Measurements from ENCODE around the gene MMP24OS. TPM values are rescaled to one million over a fixed set of nuclear protein-coding genes. Genes with fewer than 3 reads are reported as not detected.
A peak's percentile ranks its signal among the peaks of the same experiment; 100 is the strongest.

MMP24OS gene
- total RNA-seq, 4 donors from 2014 or later, result 25.2 to 46.8 (median 35.2) TPM

GRCh38 chr20:35292504-35293285, 14.8 kb upstream of the MMP24OS start:
- WGBS, result 55% methylated on average over 20 of the region's 23 CpGs
- H3K36me3 ChIP-seq, result no peaks in the 10 kb centered on the region
- peak overlapping the region; percentile 42 for H3K4me3 ChIP-seq
- no peak for DNase-seq (ENCODE audit: low spot score in 2 of 2)
- TF ChIP-seq POLR2A (IDR thresholded peaks at IDR 0.05) (no peak), POLR2AphosphoS5 (IDR thresholded peaks at IDR 0.05) (no peak), EP300 (IDR thresholded peaks at IDR 0.05) (no peak)
- TF ChIP-seq, protein P1, sequence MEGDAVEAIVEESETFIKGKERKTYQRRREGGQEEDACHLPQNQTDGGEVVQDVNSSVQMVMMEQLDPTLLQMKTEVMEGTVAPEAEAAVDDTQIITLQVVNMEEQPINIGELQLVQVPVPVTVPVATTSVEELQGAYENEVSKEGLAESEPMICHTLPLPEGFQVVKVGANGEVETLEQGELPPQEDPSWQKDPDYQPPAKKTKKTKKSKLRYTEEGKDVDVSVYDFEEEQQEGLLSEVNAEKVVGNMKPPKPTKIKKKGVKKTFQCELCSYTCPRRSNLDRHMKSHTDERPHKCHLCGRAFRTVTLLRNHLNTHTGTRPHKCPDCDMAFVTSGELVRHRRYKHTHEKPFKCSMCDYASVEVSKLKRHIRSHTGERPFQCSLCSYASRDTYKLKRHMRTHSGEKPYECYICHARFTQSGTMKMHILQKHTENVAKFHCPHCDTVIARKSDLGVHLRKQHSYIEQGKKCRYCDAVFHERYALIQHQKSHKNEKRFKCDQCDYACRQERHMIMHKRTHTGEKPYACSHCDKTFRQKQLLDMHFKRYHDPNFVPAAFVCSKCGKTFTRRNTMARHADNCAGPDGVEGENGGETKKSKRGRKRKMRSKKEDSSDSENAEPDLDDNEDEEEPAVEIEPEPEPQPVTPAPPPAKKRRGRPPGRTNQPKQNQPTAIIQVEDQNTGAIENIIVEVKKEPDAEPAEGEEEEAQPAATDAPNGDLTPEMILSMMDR (IDR thresholded peaks at IDR 0.05), result no peak
- H3K4me1 ChIP-seq, result peaks cover 22% of the 10 kb centered on the region
- H3K27ac ChIP-seq, result no peak overlapping the region
- peaks cover 8% of the 10 kb centered on the region for H3K27me3 ChIP-seq
- no peaks in the 10 kb centered on the region for H3K9me3 ChIP-seq

DNA sequence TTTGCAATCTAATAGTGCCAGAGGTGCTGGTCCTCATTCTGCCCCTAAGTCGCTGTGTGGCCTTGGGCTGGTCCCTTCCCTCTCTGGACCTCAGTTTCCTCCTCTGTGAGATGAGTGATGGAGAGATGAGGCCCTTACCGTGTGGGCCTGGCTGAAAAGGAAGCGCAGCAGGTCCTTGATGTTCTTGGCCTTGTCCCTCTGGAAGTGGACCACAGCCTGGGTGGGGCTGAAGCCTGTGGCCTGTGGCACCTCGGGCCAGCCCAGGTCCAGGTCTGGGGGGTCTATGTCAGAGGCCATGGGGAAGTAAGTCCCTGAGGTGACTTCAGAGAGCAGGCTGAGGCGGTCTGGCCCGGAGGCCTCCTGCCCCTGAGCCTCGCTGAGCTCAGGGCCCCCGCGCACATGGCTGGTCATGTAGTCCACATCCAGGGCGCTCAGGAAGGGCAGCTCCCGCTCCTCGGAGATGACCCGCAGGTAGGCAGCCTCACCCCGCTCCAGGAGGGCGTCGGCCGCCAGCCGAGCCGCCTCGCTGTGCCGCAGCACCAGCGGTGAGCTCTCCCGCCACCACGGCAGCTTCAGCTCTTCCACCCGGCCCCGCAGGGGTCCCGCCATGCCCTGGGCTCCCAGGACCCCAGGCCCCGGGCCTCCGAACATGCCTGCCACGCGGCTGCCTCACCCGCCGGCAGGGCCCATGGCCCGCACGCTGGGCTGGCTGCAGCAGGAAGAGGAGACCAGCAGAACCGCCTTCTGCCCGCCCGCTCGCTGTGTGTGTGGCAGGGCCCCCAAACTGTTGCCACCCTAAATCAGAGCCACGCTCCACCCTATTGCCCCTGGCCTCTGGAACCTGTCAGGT, 14.0 kb upstream of the MMP24OS start, which contains the start of gene FAM83C:
TSS of gene FAM83C (minus strand) at position 772 of the 850 bp plus-strand sequence. CDS start at position 651, 121 bp downstream.
- Histone ChIP-seq H3K36me3 (no peaks in the 10 kb centered on the region), H3K4me3 (peak within 1 kb of the TSS; percentile 42), H3K9me3 (no peaks in the 10 kb centered on the region), H3K27ac (peak within 1 kb of the TSS; percentile 65), H3K4me1 (peaks cover 22% of the 10 kb centered on the region), H3K27me3 (peaks cover 8% of the 10 kb centered on the region)
- WGBS, result 41% methylated on average over 23 of the region's 40 CpGs
- no peak for DNase-seq (ENCODE audit: low spot score in 2 of 2)
- TF ChIP-seq, protein P1 (IDR thresholded peaks at IDR 0.05), result no peak
- TF ChIP-seq POLR2A (IDR thresholded peaks at IDR 0.05), result no peak
- no peak for TF ChIP-seq POLR2AphosphoS5 (IDR thresholded peaks at IDR 0.05)
- TF ChIP-seq EP300 (IDR thresholded peaks at IDR 0.05), result no peak

GRCh38 chr20:35290887-35291417, 13.0 kb upstream of the MMP24OS start:
- H3K4me1 ChIP-seq, result peaks cover 22% of the 10 kb centered on the region
- no peaks in the 10 kb centered on the region for H3K36me3 ChIP-seq
- WGBS, result 61% methylated on average over 3 of the region's 7 CpGs
- TF ChIP-seq EP300 (IDR thresholded peaks at IDR 0.05) (no peak), POLR2AphosphoS5 (IDR thresholded peaks at IDR 0.05) (no peak), POLR2A (IDR thresholded peaks at IDR 0.05) (no peak)
- TF ChIP-seq, protein P1 (IDR thresholded peaks at IDR 0.05), result no peak
- peaks cover 4% of the 10 kb centered on the region for H3K27me3 ChIP-seq
- no peak overlapping the region for H3K27ac ChIP-seq
- no peak for DNase-seq (ENCODE audit: low spot score in 2 of 2)
- peak overlapping the region; percentile 42 for H3K4me3 ChIP-seq
- H3K9me3 ChIP-seq, result no peaks in the 10 kb centered on the region

DNA sequence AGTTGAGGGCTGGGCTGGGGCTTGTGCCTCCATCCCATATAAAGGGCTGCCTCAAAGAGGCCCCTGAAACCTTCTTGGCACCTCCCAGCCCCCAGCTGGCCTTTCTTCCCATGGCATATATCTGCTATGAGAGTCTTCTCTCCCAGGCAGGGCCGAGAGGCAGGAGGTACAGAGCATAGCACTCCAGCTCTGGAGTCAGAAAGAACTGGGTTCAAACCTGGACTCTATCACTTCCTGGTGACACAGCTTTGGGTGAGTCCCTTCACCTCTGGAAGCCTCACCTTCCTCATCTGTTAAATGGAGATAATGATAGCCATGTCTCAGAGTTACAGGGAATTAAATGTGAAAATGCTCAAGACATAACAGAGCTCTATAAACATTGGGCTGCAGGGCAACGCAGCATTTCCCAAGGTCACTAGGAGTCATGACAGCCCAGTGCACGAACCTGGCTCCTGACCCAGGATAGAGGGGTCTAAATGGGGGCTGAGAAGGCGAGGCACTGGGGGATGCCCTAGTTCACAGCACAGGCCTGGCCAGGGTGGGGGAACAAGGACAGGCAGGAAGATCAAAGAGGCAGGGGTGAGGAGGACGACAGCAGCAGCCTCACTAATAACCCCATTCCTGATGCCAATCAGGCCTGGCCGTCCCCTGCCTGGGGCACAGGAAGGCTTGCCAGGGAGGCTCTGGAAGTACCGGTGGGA, 12.4 kb upstream of the MMP24OS start:
- peaks cover 25% of the 10 kb centered on the region for H3K4me1 ChIP-seq
- peak overlapping the region; percentile 42 for H3K4me3 ChIP-seq
- H3K36me3 ChIP-seq, result no peaks in the 10 kb centered on the region
- H3K27me3 ChIP-seq, result peaks cover 4% of the 10 kb centered on the region
- WGBS, result 49% methylated on average over 5 of the region's 7 CpGs
- TF ChIP-seq POLR2AphosphoS5 (IDR thresholded peaks at IDR 0.05) (no peak), EP300 (IDR thresholded peaks at IDR 0.05) (no peak), POLR2A (IDR thresholded peaks at IDR 0.05) (no peak)
- TF ChIP-seq, protein P1 (IDR thresholded peaks at IDR 0.05), result no peak
- DNase-seq (ENCODE audit: low spot score in 2 of 2), result no peak
- H3K9me3 ChIP-seq, result no peaks in the 10 kb centered on the region
- H3K27ac ChIP-seq, result no peak overlapping the region
